ENCODE results near the gene SHLD1. TPM values are rescaled to one million over a fixed set of nuclear protein-coding genes. Genes with fewer than 3 reads are reported as not detected.
A peak's percentile ranks its signal among the peaks of the same experiment; 100 is the strongest.
"Not testable (repeated sequence)": the region's sequence is repeated elsewhere in the genome, so short reads cannot be mapped to it uniquely, and the experiment has no call there.

SHLD1 gene
- total RNA-seq, result 6.1 TPM

GRCh38 chr20:5749952-5750779 is at the start of gene SHLD1:
SHLD1 (plus strand) TSS chr20:5750401; CDS start chr20:5772866, 22,465 bp downstream.
- FAIRE-seq (no peak), DNase-seq (ENCODE audit: low spot score in 2 of 2) (peak; percentile 45 to 62)

- DNase-seq (ENCODE audit: low spot score in 2 of 2); FAIRE-seq: not testable (repeated sequence)
Observed at GRCh38 chr20:5702339-5702738, 47.9 kb upstream of the SHLD1 start.

GRCh38 chr20:5703681-5704101 is 46.5 kb upstream of the SHLD1 start:
- DNase-seq (ENCODE audit: low spot score in 2 of 2), result no peak
- no peak for FAIRE-seq

GRCh38 chr20:5705827-5706226 is 44.4 kb upstream of the SHLD1 start:
- no peak for FAIRE-seq
- DNase-seq (ENCODE audit: low spot score in 2 of 2), result no peak

GRCh38 chr20:5706797-5707196 is 43.4 kb upstream of the SHLD1 start:
- FAIRE-seq, result no peak
- no peak for DNase-seq (ENCODE audit: low spot score in 2 of 2)

- no peak for FAIRE-seq
- DNase-seq (ENCODE audit: low spot score in 2 of 2), result no peak
Observed at GRCh38 chr20:5710551-5710950, 39.6 kb upstream of the SHLD1 start.

- FAIRE-seq, result no peak
- DNase-seq (ENCODE audit: low spot score in 2 of 2), result no peak
Observed at GRCh38 chr20:5714261-5715041, 35.8 kb upstream of the SHLD1 start.

- no peak for FAIRE-seq
- DNase-seq (ENCODE audit: low spot score in 2 of 2), result no peak
Observed at GRCh38 chr20:5715071-5715841, 34.9 kb upstream of the SHLD1 start.

- DNase-seq (ENCODE audit: low spot score in 2 of 2) (no peak), FAIRE-seq (no peak)
Observed at GRCh38 chr20:5716953-5717352, 33.2 kb upstream of the SHLD1 start.

- FAIRE-seq (no peak), DNase-seq (ENCODE audit: low spot score in 2 of 2) (no peak)
Observed at GRCh38 chr20:5718896-5719595, 31.2 kb upstream of the SHLD1 start.

- FAIRE-seq (no peak), DNase-seq (ENCODE audit: low spot score in 2 of 2) (no peak)
Observed at GRCh38 chr20:5719861-5720403, 30.3 kb upstream of the SHLD1 start.

GRCh38 chr20:5720696-5721095 is 29.5 kb upstream of the SHLD1 start:
- no peak for FAIRE-seq
- no peak for DNase-seq (ENCODE audit: low spot score in 2 of 2)

- FAIRE-seq; DNase-seq (ENCODE audit: low spot score in 2 of 2): not testable (repeated sequence)
Observed at GRCh38 chr20:5721356-5721755, 28.8 kb upstream of the SHLD1 start.

GRCh38 chr20:5722927-5723326 is 27.3 kb upstream of the SHLD1 start:
- no peak for DNase-seq (ENCODE audit: low spot score in 2 of 2)
- no peak for FAIRE-seq

- FAIRE-seq; DNase-seq (ENCODE audit: low spot score in 2 of 2): not testable (repeated sequence)
Observed at GRCh38 chr20:5725183-5725463, 25.1 kb upstream of the SHLD1 start.

GRCh38 chr20:5727018-5727515 is 23.1 kb upstream of the SHLD1 start:
- FAIRE-seq (no peak), DNase-seq (ENCODE audit: low spot score in 2 of 2) (no peak)

- FAIRE-seq, result no peak
- DNase-seq (ENCODE audit: low spot score in 2 of 2), result no peak
Observed at GRCh38 chr20:5729348-5729747, 20.9 kb upstream of the SHLD1 start.

- DNase-seq (ENCODE audit: low spot score in 2 of 2) (no peak), FAIRE-seq (no peak)
Observed at GRCh38 chr20:5730131-5730530, 20.1 kb upstream of the SHLD1 start.

- FAIRE-seq (no peak), DNase-seq (ENCODE audit: low spot score in 2 of 2) (no peak)
Observed at GRCh38 chr20:5731753-5732366, 18.3 kb upstream of the SHLD1 start.

GRCh38 chr20:5734602-5735001 is 15.6 kb upstream of the SHLD1 start:
- no peak for DNase-seq (ENCODE audit: low spot score in 2 of 2)
- no peak for FAIRE-seq

Measured in frontal cortex (tissue), 4 donors.